ENCODE data around the gene SLC25A45.

Gene SLC25A45

GRCh38 chr11:65401073-65401802, 18.8 kb upstream of the SLC25A45 start:
- Histone ChIP-seq H3K4me1 (ENCODE audit: control insufficient read depth, insufficient read depth, low read length) (0 out of 2 replicates have a peak, but pooled peaks cover 1% of the 10 kb centered on the region), H3K27ac (ENCODE audit: low read length) (no peak overlapping the region)
- DNase-seq (ENCODE audit: low read depth, low spot score), result no peak

GRCh38 chr11:65400307-65401072, 18.0 kb upstream of the SLC25A45 start:
- Histone ChIP-seq H3K27me3 (ENCODE audit: control insufficient read depth, insufficient read depth, low read length) (no peaks in the 10 kb centered on the region), H3K4me3 (ENCODE audit: low read length) (no peak overlapping the region), H3K27ac (ENCODE audit: low read length) (no peak overlapping the region), H3K9me3 (ENCODE audit: control insufficient read depth, insufficient read depth, low read length) (no peaks in the 10 kb centered on the region), H3K4me1 (ENCODE audit: control insufficient read depth, insufficient read depth, low read length) (0 out of 2 replicates have a peak, but pooled peaks cover 1% of the 10 kb centered on the region), H3K36me3 (ENCODE audit: control insufficient read depth, insufficient read depth, low read length) (peaks cover 15% of the 10 kb centered on the region; the same call in 1 of the 2 replicates)
- WGBS (ENCODE audit: insufficient coverage, insufficient read length), result no CpG with 5 or more reads among the region's 17 CpGs
- no peak for DNase-seq (ENCODE audit: low read depth, low spot score)

More at GRCh38 chr11:65401073-65401802, 18.8 kb upstream of the SLC25A45 start:
- no peaks in the 10 kb centered on the region for H3K9me3 ChIP-seq (ENCODE audit: control insufficient read depth, insufficient read depth, low read length)
- no CpG with 5 or more reads among the region's 16 CpGs for whole genome bisulfite sequencing (ENCODE audit: insufficient coverage, insufficient read length)
- H3K36me3 ChIP-seq (ENCODE audit: control insufficient read depth, insufficient read depth, low read length), result peaks cover 15% of the 10 kb centered on the region; the same call in 1 of the 2 replicates
- H3K27me3 ChIP-seq (ENCODE audit: control insufficient read depth, insufficient read depth, low read length), result no peaks in the 10 kb centered on the region
- H3K4me3 ChIP-seq (ENCODE audit: low read length), result no peak overlapping the region

GRCh38 chr11:65399845-65400244, 17.4 kb upstream of the SLC25A45 start:
- Histone ChIP-seq H3K36me3 (ENCODE audit: control insufficient read depth, insufficient read depth, low read length) (peaks cover 12% of the 10 kb centered on the region; the same call in 1 of the 2 replicates), H3K9me3 (ENCODE audit: control insufficient read depth, insufficient read depth, low read length) (no peaks in the 10 kb centered on the region), H3K27me3 (ENCODE audit: control insufficient read depth, insufficient read depth, low read length) (no peaks in the 10 kb centered on the region), H3K27ac (ENCODE audit: low read length) (no peak overlapping the region), H3K4me3 (ENCODE audit: low read length) (no peak overlapping the region), H3K4me1 (ENCODE audit: control insufficient read depth, insufficient read depth, low read length) (0 out of 2 replicates have a peak, but pooled peaks cover 1% of the 10 kb centered on the region)
- no peak for DNase-seq (ENCODE audit: low read depth, low spot score)
- WGBS (ENCODE audit: insufficient coverage, insufficient read length), result no CpG with 5 or more reads among the region's 10 CpGs

- WGBS (ENCODE audit: insufficient coverage, insufficient read length), result no CpG with 5 or more reads among the region's 13 CpGs
- H3K4me3 ChIP-seq (ENCODE audit: low read length), result no peak overlapping the region
- no peak overlapping the region for H3K27ac ChIP-seq (ENCODE audit: low read length)
- no peaks in the 10 kb centered on the region for H3K27me3 ChIP-seq (ENCODE audit: control insufficient read depth, insufficient read depth, low read length)
- H3K36me3 ChIP-seq (ENCODE audit: control insufficient read depth, insufficient read depth, low read length), result peaks cover 9% of the 10 kb centered on the region; the same call in 1 of the 2 replicates
- H3K9me3 ChIP-seq (ENCODE audit: control insufficient read depth, insufficient read depth, low read length), result no peaks in the 10 kb centered on the region
- 0 out of 2 replicates have a peak, but pooled peaks cover 1% of the 10 kb centered on the region for H3K4me1 ChIP-seq (ENCODE audit: control insufficient read depth, insufficient read depth, low read length)
- DNase-seq (ENCODE audit: low read depth, low spot score), result no peak
These were observed 16.8 kb upstream of the SLC25A45 start for GRCh38 chr11:65399249-65399648.

GRCh38 chr11:65398362-65398910, 16.0 kb upstream of the SLC25A45 start:
- Histone ChIP-seq H3K36me3 (ENCODE audit: control insufficient read depth, insufficient read depth, low read length) (peaks cover 9% of the 10 kb centered on the region; the same call in 1 of the 2 replicates), H3K9me3 (ENCODE audit: control insufficient read depth, insufficient read depth, low read length) (no peaks in the 10 kb centered on the region), H3K27ac (ENCODE audit: low read length) (no peak overlapping the region), H3K4me1 (ENCODE audit: control insufficient read depth, insufficient read depth, low read length) (0 out of 2 replicates have a peak, but pooled peaks cover 1% of the 10 kb centered on the region), H3K27me3 (ENCODE audit: control insufficient read depth, insufficient read depth, low read length) (no peaks in the 10 kb centered on the region), H3K4me3 (ENCODE audit: low read length) (no peak overlapping the region)
- no peak for DNase-seq (ENCODE audit: low read depth, low spot score)
- WGBS (ENCODE audit: insufficient coverage, insufficient read length), result no CpG with 5 or more reads among the region's 16 CpGs

GRCh38 chr11:65396769-65397745, 14.6 kb upstream of the SLC25A45 start:
- Histone ChIP-seq H3K27ac (ENCODE audit: low read length) (no peak overlapping the region), H3K4me1 (ENCODE audit: control insufficient read depth, insufficient read depth, low read length) (0 out of 2 replicates have a peak, but pooled peaks cover 1% of the 10 kb centered on the region), H3K27me3 (ENCODE audit: control insufficient read depth, insufficient read depth, low read length) (no peaks in the 10 kb centered on the region), H3K4me3 (ENCODE audit: low read length) (no peak overlapping the region), H3K9me3 (ENCODE audit: control insufficient read depth, insufficient read depth, low read length) (no peaks in the 10 kb centered on the region), H3K36me3 (ENCODE audit: control insufficient read depth, insufficient read depth, low read length) (peaks cover 9% of the 10 kb centered on the region; the same call in 1 of the 2 replicates)
- WGBS (ENCODE audit: insufficient coverage, insufficient read length), result no CpG with 5 or more reads among the region's 38 CpGs
- DNase-seq (ENCODE audit: low read depth, low spot score), result no peak

GRCh38 chr11:65395961-65396530, 13.6 kb upstream of the SLC25A45 start:
- no CpG with 5 or more reads among the region's 15 CpGs for WGBS (ENCODE audit: insufficient coverage, insufficient read length)
- H3K27me3 ChIP-seq (ENCODE audit: control insufficient read depth, insufficient read depth, low read length), result no peaks in the 10 kb centered on the region

GRCh38 chr11:65394125-65394536, 11.7 kb upstream of the SLC25A45 start:
- Histone ChIP-seq H3K27ac (ENCODE audit: low read length) (no peak overlapping the region), H3K4me3 (ENCODE audit: low read length) (no peak overlapping the region), H3K9me3 (ENCODE audit: control insufficient read depth, insufficient read depth, low read length) (no peaks in the 10 kb centered on the region), H3K36me3 (ENCODE audit: control insufficient read depth, insufficient read depth, low read length) (peaks cover 4% of the 10 kb centered on the region; the same call in 1 of the 2 replicates), H3K4me1 (ENCODE audit: control insufficient read depth, insufficient read depth, low read length) (peaks cover 9% of the 10 kb centered on the region), H3K27me3 (ENCODE audit: control insufficient read depth, insufficient read depth, low read length) (no peaks in the 10 kb centered on the region)
- no CpG with 5 or more reads among the region's 20 CpGs for WGBS (ENCODE audit: insufficient coverage, insufficient read length)
- no peak for DNase-seq (ENCODE audit: low read depth, low spot score)

More at GRCh38 chr11:65395961-65396530, 13.6 kb upstream of the SLC25A45 start:
- H3K9me3 ChIP-seq (ENCODE audit: control insufficient read depth, insufficient read depth, low read length), result no peaks in the 10 kb centered on the region
- no peak overlapping the region for H3K27ac ChIP-seq (ENCODE audit: low read length)
- H3K36me3 ChIP-seq (ENCODE audit: control insufficient read depth, insufficient read depth, low read length), result peaks cover 9% of the 10 kb centered on the region; the same call in 1 of the 2 replicates
- no peak overlapping the region for H3K4me3 ChIP-seq (ENCODE audit: low read length)
- no peaks in the 10 kb centered on the region for H3K4me1 ChIP-seq (ENCODE audit: control insufficient read depth, insufficient read depth, low read length)
- DNase-seq (ENCODE audit: low read depth, low spot score), result no peak

GRCh38 chr11:65393513-65394079, 11.2 kb upstream of the SLC25A45 start:
- H3K9me3 ChIP-seq (ENCODE audit: control insufficient read depth, insufficient read depth, low read length), result no peaks in the 10 kb centered on the region
- no peak overlapping the region for H3K27ac ChIP-seq (ENCODE audit: low read length)
- no peaks in the 10 kb centered on the region for H3K27me3 ChIP-seq (ENCODE audit: control insufficient read depth, insufficient read depth, low read length)
- peaks cover 4% of the 10 kb centered on the region; the same call in 1 of the 2 replicates for H3K36me3 ChIP-seq (ENCODE audit: control insufficient read depth, insufficient read depth, low read length)
- H3K4me3 ChIP-seq (ENCODE audit: low read length), result no peak overlapping the region
- H3K4me1 ChIP-seq (ENCODE audit: control insufficient read depth, insufficient read depth, low read length), result peaks cover 9% of the 10 kb centered on the region
- WGBS (ENCODE audit: insufficient coverage, insufficient read length), result no CpG with 5 or more reads among the region's 17 CpGs
- no peak for DNase-seq (ENCODE audit: low read depth, low spot score)
